K562 (cell line): Measurements from ENCODE around the gene BCL3. TPM values are rescaled to one million over a fixed set of nuclear protein-coding genes. Genes with fewer than 3 reads are reported as not detected.

Experiments
- ATF1 ChIP-seq, 2 experiments: fragments of 450-650 bp in 1 of 2; IDR thresholded peaks; 2 replicates each; pipeline ENCODE4 v1.6.1; 2016; ENCODE audit warnings: missing compliant biosample characterization in 1 of 2, missing genetic modification characterization in 1 of 2
- ATF2 ChIP-seq: sonication (generic); formaldehyde crosslinking; IDR thresholded peaks from 2 replicates; pipeline ENCODE4 v1.8.1; 2022; ENCODE audit warnings: missing genetic modification reagents
- BRD9 ChIP-seq: fragments of 450-650 bp; IDR thresholded peaks from 2 replicates; pipeline ENCODE4 v1.6.1; 2018; ENCODE audit warnings: low read depth; ENCODE audit not compliant: partially characterized antibody
- CTBP1 ChIP-seq: fragments of 450-650 bp; IDR thresholded peaks from 2 replicates; pipeline ENCODE4 v1.6.1; 2016; ENCODE audit warnings: borderline replicate concordance
- FIP1L1 ChIP-seq: fragments of 200-400 bp; formaldehyde crosslinking; IDR thresholded peaks from 2 replicates; pipeline ENCODE4 v1.6.1; 2018; ENCODE audit warnings: mild to moderate bottlenecking, low read depth, low read length; ENCODE audit not compliant: poor library complexity, severe bottlenecking
- FOXK2 ChIP-seq, 2 experiments: fragments of 450-650 bp; IDR thresholded peaks in 1 of 2; conservative IDR thresholded peaks in 1 of 2; 2 replicates each; pipeline ENCODE4 v1.6.1; 2016; ENCODE audit warnings: low read depth in 2 of 2, mild to moderate bottlenecking in 1 of 2
- HMGN3 ChIP-seq: IDR thresholded peaks from 2 replicates; pipeline ENCODE4 v1.6.1; 2011; ENCODE audit warnings: borderline replicate concordance, low read depth, mild to moderate bottlenecking, mixed read lengths, low read length; ENCODE audit not compliant: insufficient read length; ENCODE audit errors: extremely low read depth
- KAT2B ChIP-seq: IDR thresholded peaks from one replicate; pipeline ENCODE4 v1.6.1; 2012; ENCODE audit warnings: low read depth, mild to moderate bottlenecking, control low read depth, inconsistent platforms, low read length, moderate library complexity
- KDM5B ChIP-seq: fragments of 200-600 bp; sonication (generic); IDR thresholded peaks from 2 replicates; pipeline ENCODE4 v1.6.1; 2012; ENCODE audit warnings: low read depth, mild to moderate bottlenecking, moderate library complexity, low read length, control low read depth, inconsistent platforms; ENCODE audit not compliant: insufficient replicate concordance
- KLF10 ChIP-seq: fragments of 250-450 bp; sonication (Bioruptor Pico); IDR thresholded peaks from 2 replicates; pipeline ENCODE4 v1.6.1; 2021; ENCODE audit warnings: matching md5 sums
- MIER1 ChIP-seq: fragments of 450-650 bp; IDR thresholded peaks from 2 replicates; pipeline ENCODE4 v1.6.1; 2016; ENCODE audit warnings: antibody characterized with exemption, mild to moderate bottlenecking, low read depth
- NBN ChIP-seq: fragments of 450-650 bp; IDR thresholded peaks from 2 replicates; pipeline ENCODE4 v1.6.1; 2016; ENCODE audit warnings: low read depth, mild to moderate bottlenecking
- NFATC3 ChIP-seq: fragments of 450-650 bp; IDR thresholded peaks from 2 replicates; pipeline ENCODE4 v1.6.1; 2017; ENCODE audit warnings: mild to moderate bottlenecking
- RFX7 ChIP-seq: fragments of 250-450 bp; sonication (Bioruptor Pico); IDR thresholded peaks from 2 replicates; pipeline ENCODE4 v1.5.1; 2021; ENCODE audit warnings: mild to moderate bottlenecking
- SIN3B ChIP-seq: fragments of 450-650 bp; IDR thresholded peaks from 2 replicates; pipeline ENCODE4 v1.6.1; 2017; ENCODE audit warnings: low read depth, mild to moderate bottlenecking, moderate library complexity
- SNIP1 ChIP-seq: fragments of 450-650 bp; IDR thresholded peaks from 2 replicates; pipeline ENCODE4 v1.7.1; 2017; ENCODE audit warnings: low read depth, mild to moderate bottlenecking
- ZNF609 ChIP-seq: sonication (generic); formaldehyde crosslinking; IDR thresholded peaks from 2 replicates; pipeline ENCODE4 v1.8.1; 2023; ENCODE audit warnings: missing genetic modification reagents, mild to moderate bottlenecking, borderline replicate concordance
- ZNF717 ChIP-seq: fragments of 250-450 bp; sonication (Bioruptor Pico); IDR thresholded peaks from 2 replicates; pipeline ENCODE4 v1.5.0; 2021
- ZNF79 ChIP-seq: fragments of 250-450 bp; sonication (Bioruptor Pico); IDR thresholded peaks from 2 replicates; pipeline ENCODE4 v1.4.0; 2020; ENCODE audit warnings: low read depth, mild to moderate bottlenecking, moderate library complexity
- polyA plus RNA-seq, 8 experiments: library from polyadenylated mRNA; depleted of rRNA in 4 of 8; stranded (reverse) in 5 of 8; unstranded in 3 of 8; fragments of >200 nt; fragmentation: Nextera tagmentation in 2 of 8; fragmentation: Illumina TruSeq in 1 of 8; extraction: Ambion mirVana in 2 of 8; extraction: Trizol in 1 of 8; gene quantifications; 2 replicates each; pipeline versions ENCODE4 v1.2.1 to v1.2.3, GENCODE V29; 2011 to 2014; ENCODE audit warnings: inconsistent platforms in 1 of 8, missing spikeins in 1 of 8
- total RNA-seq, 7 experiments: library from RNA; depleted of rRNA in 6 of 7; stranded (reverse); fragments of >200 nt in 6 of 7; fragmentation: Illumina TruSeq in 2 of 7; extraction: Trizol in 2 of 7; gene quantifications; 2 replicates each; pipeline versions ENCODE4 v1.2.1 to v1.2.3, GENCODE V29; 2011 to 2021; ENCODE audit warnings: low replicate concordance in 1 of 7
- TF ChIP-seq, protein P1 (sequence below): fragments of 200-800 bp; sonication (Bioruptor generic); IDR thresholded peaks from 2 replicates; pipeline ENCODE4 v1.6.1; 2017; ENCODE audit warnings: missing genetic modification characterization, missing compliant biosample characterization

BCL3 gene
- total and polyA plus RNA-seq, 9 of the 15 experiments (the other 6 are each of a cell fraction or from before 2014, with no cell fraction given) = 0.03 to 2.4 (median 0.50) TPM; not detected in 1

- TF ChIP-seq ZNF609 = no peak
- TF ChIP-seq ATF2 (CRISPR knock-in tag) = no peak
- TF ChIP-seq, protein P1, sequence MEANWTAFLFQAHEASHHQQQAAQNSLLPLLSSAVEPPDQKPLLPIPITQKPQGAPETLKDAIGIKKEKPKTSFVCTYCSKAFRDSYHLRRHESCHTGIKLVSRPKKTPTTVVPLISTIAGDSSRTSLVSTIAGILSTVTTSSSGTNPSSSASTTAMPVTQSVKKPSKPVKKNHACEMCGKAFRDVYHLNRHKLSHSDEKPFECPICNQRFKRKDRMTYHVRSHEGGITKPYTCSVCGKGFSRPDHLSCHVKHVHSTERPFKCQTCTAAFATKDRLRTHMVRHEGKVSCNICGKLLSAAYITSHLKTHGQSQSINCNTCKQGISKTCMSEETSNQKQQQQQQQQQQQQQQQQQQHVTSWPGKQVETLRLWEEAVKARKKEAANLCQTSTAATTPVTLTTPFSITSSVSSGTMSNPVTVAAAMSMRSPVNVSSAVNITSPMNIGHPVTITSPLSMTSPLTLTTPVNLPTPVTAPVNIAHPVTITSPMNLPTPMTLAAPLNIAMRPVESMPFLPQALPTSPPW (CRISPR knock-in tag) = peak; percentile 99
- no peak for TF ChIP-seq NBN
- TF ChIP-seq KLF10 = no peak
- TF ChIP-seq SIN3B = no peak
- no peak for TF ChIP-seq SNIP1
- TF ChIP-seq FIP1L1 = no peak
- no peak for TF ChIP-seq RFX7 (CRISPR knock-in tag)
- no peak for TF ChIP-seq ATF1 (CRISPR knock-in tag; IDR thresholded peaks at IDR 0.05)
- no peak for TF ChIP-seq ATF1 (tag; IDR thresholded peaks at IDR 0.05)
- no peak for TF ChIP-seq ZNF717 (CRISPR knock-in tag)
- TF ChIP-seq KAT2B = no peak
- no peak for TF ChIP-seq CTBP1
- TF ChIP-seq MIER1 = no peak
- TF ChIP-seq BRD9 = no peak
- TF ChIP-seq FOXK2 (conservative IDR thresholded peaks at IDR 0.05 in 1 of 2, IDR thresholded peaks at IDR 0.05 in 1 of 2; ENCODE audit: low read depth in 2 of 2) = no peak
- TF ChIP-seq ZNF79 = no peak
- TF ChIP-seq NFATC3 = no peak
- TF ChIP-seq KDM5B = no peak
- peak; percentile 52 for TF ChIP-seq HMGN3
Observed at GRCh38 chr19:44748426-44749254, at the start of gene BCL3 (continued).
